GM12892 (cell line): ENCODE data around the gene ANKHD1.

Experiments used
- POLR2A ChIP-seq: IDR thresholded peaks from 2 replicates; pipeline ENCODE4 v1.6.1; 2011; ENCODE audit warnings: low read depth, low read length, control low read depth
- POLR2AphosphoS5 ChIP-seq: IDR thresholded peaks from 2 replicates; pipeline ENCODE4 v1.6.1; 2011; ENCODE audit warnings: low read depth, low read length, control low read depth

- no peak for TF ChIP-seq POLR2A
- no peak for TF ChIP-seq POLR2AphosphoS5
Measured at GRCh38 chr5:140555747-140556312, 154.2 kb downstream of the ANKHD1 start.
